Activated T-helper 1 cell treated with anti-CD3 and anti-CD28 coated beads, Interleukin-2, amount 50 U/mL, for 16 hours (primary cell): ENCODE data around the gene PRKAG2.

ENCODE experiments used
- DNase-seq, 2 donors: peaks; one replicate each; pipeline ENCODE4 v3.0.0-alpha.2; 2020; ENCODE audit warnings: low read depth in 1 of 2, low spot score in 1 of 2

PRKAG2 gene

DNA sequence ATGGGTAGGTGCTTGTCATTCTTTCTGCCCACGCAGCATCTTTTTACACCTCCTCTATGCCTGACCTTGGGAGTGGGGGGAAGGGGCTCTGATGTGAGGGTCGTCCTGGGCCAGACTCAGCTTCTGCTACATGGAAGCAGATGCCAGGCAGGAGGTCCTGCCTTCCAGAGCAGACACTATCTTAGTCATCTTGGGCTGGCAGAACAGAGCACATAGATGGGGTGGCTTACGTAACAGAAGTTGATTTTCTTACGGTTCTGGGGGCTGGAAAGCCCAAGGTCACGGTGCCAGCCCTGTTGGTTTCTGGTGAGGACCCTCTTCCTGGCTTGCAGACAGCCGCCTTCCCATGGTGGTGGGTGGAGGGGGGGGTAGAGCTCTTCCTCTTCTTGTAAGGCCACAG, 159.0 kb downstream of the PRKAG2 start:
- no peak for DNase-seq

DNA sequence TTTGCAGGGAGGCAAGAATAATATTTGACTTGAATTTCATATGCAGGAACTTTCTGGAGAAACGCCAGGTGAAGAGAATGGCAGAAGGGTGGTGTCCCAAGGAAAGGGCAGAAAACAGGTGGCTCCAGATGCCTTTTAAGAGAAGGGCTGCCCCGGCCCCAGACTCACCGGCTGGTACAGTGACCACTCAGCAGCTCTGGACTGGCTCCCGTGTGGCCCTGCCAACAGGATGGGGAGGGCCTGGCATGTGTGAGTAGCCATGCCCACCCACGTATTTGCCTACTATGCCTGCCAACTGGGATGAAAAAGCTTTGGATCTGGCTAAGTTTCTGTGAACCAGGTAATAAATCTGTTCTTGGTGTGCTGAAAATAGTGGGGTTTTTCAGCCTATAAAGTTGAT, 159.5 kb downstream of the PRKAG2 start:
- DNase-seq = no peak

DNA sequence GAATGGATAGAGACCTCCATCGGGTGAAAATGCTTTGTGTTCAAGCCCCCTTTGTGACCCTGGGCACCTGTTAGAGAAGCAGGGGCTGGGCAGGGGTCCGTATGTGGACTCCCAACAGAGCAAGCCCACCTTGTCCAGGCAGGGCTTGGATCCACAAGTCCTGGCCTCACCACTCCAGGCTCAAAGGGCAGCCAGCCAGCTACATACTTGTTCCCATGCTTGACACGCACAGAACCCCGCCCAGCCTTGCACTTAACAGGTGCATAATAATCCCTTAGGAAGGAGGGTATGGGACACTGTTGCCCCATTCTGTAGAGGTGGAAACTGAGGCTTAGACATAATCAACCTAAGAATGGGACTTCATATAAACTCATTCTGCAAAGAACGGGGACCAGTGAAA, 160.6 kb downstream of the PRKAG2 start:
- DNase-seq = no peak

DNA sequence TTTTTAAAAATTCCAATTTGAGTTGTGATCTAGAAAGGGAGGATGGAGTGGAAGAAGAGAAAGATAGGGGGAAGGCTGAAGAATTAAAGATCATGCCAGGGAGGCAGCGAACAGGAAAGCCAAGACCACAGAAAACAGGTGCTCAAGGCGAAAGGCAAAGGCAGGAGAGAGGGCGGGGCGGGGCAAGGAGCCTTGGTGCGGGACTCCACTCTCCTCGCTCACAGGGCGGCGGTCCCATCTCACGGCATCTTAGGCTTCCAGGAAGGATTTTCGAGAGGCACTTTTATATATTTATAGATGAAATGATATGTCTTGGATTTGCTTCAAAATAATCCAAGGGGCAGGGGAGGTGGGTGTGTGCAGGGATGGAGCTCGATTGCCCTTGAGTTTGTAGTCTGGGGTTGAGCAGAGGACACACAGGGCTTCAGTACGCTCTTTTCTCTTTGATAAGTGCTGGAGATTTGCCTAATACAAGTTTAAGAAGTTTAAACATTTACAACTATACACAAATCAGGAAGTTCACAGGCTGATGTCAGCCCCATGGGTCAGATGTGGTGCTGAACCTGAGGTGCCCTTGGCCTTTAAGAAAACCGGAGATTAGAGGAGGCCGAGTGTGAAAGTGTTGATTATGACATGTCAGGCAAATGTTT, 161.1 kb downstream of the PRKAG2 start:
- DNase-seq = no peak

DNA sequence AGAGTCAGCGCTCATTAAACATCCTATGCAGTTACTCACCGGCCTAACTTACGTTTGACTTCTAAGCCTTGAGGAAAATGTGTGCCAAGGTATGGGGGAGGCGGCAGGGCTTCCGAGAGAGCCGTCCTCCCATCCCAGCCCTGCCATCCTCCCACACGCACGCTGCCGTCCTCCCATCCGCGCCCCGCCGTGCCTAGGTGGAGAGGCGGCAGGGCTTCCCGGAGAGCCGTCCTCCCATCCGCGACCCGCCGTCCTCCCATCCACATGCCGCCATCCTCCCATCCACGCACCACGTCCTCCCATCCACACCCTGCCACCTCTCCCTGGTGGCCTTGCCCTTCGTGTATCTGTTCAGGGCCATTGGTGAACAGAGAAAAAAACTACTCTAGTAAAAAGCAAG, 162.7 kb downstream of the PRKAG2 start:
- DNase-seq = no peak

DNA sequence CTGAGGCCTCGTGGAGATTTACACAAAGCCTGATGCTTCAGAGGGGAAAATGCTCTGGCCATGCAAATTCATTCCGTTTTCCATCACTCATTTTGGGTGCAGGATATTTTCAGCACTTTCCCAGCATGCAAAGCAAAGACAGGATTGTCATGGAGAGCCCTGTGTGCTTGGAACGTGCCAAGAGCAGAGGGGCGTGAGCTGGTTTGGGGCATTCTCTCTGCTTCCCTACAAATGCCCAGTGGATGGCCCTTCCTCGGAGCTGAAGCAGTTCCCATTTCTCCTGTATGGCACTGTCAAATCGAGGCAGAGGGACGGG, 164.1 kb downstream of the PRKAG2 start:
- DNase-seq = no peak

DNA sequence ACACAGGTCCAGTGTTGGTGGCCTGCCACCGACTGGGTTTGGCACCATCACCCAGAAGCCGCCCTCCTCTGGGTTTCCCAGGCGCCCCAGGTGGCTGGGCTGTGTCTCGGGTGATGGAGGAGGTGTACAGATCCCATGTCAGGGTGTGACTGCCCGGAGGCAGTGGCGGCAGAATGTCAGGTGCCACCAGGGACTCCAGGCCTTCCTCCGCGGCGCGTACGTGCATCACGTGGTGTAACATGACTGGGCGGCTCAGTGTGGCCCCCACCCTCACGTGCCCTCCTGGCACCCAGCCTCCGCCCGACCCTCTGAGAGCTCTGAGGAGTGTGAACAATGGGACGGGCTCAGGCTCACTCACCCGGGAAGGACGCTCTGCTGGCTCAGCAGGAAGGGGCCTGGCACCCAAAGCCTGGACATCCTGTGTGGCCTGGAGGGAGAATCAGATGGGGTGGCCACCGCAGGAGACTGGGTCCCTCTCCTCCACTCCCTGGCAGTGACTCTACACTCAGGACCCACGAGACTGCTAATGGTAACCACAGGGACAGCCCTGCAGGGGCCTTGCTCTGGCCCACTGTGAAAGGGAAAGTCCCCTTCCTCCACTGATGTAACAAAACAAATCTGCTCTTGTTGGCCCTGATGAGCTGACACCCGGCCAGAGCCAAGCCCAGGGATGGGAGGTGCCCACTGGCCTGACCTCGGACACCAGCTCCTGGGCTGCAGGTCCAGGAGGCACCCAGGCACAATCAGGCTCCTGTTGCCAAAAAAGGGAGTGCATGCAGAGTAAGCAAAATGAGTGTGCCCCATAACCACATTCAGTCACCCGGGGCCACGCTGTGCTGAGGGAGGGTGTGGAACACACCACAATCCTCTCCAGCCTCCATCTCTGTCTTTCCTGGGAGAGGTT, 164.8 kb downstream of the PRKAG2 start:
- no peak for DNase-seq

DNA sequence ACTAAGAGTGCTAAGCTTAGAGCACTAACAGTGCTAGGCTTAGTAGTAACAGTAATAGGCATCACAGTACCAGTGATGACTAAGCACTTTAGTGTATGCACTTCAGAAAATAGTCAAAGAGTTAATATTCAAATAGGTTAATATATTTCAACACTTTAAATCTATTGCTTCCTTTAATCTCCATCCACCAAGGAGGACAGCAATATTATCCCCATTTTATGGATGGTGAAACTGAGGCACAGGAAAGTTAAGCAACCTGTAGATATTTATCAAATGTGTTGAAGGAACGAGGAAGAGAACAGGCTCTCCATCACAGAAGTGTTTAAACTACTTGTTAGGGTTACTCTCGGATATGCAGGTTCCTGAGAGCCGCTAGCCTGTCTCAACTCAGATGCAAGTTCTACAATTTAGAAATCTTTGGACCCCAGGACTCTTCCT, 165.5 kb downstream of the PRKAG2 start:
- no peak for DNase-seq

DNA sequence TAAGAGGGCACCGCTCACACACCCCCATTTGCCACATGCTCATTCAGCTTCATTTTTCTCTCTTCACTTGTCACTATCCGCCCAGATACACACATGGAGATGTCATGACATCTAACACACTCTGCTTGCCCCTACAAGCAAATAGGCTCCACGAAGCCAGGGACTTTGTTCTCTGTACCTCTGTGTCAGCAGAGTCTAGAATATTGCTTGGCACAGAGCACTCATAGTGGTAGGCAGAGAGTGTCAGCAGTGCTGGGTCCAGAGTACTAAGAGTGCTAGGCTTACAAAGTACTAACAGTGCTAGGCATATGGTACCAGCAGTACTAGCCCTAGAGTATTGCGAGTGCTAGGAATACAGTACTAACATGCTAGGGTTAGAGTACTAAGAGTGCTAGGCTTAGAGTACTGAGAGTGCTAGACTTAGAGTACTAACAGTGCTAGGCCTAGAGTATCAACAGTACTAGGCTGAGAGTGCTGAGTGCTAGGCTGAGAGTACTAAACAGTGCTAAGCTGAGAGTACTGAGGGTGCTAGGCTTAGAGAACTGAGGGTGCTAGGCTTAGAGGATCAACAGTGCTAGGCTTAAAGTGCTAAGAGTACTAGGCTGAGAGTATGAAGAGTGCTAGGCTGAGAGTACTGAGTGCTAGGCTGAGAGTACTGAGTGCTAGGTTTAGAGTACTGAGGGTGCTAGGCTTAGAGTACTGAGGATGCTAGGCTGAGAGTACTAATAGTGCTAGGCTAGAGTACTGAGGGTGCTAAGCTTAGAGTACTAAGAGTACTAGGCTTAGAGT, 166.1 kb downstream of the PRKAG2 start:
- DNase-seq = no peak

DNA sequence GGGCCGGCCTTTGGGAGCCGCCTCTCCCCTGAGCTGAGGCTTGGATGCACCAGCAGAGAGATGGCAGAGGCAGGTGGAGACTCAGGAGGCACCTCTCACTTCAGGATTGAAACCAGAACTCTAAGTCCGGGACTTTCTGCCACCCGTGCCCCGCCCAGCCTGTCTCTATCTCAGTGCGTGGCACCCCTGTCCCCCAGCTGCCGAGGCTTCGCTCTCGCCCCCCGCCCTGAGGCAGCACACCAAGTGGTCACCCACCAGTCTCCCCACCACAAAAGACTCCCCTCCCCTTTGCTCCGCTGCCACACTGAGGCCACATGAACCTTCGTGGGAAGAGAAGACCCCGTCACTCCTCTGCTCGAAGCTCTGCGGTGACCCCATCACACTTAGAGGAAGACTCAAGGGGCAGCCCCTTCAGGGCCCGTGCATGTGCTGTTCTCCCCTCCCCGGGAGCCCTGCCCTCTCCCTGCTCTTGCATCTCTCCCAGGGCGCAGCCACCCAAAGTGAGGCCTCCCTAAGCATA, 166.7 kb downstream of the PRKAG2 start:
- DNase-seq = no peak

DNA sequence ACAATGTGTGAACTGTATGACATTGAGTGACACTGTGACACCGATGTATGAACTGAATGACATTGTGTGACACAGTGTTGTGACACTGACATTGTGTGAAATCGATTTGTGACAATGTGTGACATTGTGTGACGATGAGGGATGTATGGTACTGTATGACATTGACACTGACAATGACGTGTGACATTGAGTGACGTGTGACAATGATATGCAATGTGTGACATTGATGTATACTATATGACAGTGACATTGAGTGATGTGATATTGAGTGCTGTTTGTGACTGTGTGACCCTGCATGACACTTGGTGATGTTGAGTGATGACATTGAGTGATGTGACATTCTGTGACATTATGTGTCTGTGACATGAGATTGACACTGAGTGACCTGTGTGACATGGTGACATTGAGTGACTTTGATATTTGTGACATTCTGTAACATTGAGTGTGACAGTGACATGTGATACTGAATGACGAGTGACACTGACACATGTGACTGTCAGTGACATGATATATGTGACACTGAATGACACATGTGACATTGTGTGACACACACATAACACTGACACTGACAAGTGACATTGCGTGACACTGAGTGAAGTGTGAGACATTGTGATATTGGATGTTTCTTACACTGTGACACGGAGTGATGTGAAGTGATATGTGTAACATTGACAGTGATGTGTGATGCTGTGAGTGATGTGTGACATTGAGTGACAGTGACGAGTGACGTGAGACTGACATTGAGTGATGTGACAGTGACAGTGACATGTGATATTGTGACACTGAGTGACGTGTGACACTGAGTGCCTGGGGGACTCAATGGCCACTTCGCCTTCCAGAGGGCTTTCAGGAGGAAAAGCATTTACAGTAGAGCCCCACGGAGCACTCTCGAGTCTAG, 167.5 kb downstream of the PRKAG2 start:
- DNase-seq = no peak

DNA sequence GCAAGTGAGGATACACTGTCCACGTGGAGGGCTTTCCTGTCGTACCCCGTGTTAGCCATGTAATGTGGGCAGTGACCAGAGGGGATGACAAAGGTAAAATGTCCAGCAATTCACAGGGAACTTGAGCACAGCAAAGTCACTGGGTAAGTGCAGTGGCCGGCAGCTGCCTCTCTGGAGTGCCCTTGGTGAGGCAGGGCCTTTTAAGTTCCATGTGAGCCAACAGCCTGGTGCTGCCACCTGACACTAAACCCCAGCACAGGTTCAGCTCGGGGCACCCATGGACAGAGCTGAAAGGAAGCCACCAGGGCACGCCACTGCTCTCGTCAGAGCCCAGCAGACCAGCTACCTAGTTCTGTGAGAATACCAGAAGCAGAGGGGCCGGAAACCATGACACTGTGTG, 168.3 kb downstream of the PRKAG2 start:
- DNase-seq = no peak

DNA sequence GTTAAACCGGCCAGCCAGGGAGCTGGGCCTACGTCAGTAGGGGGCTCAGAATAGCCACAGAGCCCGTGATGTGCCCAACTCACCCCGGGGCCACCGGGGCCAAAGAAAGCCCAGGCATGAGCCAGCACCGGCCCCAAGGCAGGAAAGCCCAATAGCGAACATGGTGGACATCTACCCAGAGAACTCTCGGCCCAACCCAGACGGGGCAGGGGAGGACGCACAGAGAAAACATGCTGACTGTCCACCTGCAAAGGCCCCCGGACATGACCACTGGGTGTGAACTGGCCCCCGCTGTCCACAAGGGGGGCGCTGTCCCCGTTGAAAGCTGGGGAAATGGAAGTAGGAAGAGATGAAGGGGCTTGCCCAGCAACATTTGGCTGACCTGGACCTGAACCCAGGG, 169.2 kb downstream of the PRKAG2 start:
- no peak for DNase-seq

DNA sequence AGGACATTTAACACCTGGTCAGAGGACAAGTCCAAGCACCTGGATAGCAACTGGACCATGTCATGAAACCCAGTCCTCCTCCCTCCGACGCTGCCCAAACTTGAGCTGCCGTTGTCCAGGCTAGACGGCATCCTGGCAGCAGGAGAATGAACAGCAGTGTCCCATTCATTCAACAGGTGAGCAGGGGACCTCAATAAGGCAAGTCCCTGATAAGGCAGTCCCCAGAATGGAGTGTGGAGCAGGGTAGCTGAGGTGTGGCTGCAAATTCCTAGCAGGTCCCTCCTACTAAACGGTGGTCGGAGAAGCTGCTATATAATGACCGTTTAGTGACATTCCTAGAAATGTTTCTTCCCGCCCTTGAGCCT, 169.8 kb downstream of the PRKAG2 start:
- no peak for DNase-seq

DNA sequence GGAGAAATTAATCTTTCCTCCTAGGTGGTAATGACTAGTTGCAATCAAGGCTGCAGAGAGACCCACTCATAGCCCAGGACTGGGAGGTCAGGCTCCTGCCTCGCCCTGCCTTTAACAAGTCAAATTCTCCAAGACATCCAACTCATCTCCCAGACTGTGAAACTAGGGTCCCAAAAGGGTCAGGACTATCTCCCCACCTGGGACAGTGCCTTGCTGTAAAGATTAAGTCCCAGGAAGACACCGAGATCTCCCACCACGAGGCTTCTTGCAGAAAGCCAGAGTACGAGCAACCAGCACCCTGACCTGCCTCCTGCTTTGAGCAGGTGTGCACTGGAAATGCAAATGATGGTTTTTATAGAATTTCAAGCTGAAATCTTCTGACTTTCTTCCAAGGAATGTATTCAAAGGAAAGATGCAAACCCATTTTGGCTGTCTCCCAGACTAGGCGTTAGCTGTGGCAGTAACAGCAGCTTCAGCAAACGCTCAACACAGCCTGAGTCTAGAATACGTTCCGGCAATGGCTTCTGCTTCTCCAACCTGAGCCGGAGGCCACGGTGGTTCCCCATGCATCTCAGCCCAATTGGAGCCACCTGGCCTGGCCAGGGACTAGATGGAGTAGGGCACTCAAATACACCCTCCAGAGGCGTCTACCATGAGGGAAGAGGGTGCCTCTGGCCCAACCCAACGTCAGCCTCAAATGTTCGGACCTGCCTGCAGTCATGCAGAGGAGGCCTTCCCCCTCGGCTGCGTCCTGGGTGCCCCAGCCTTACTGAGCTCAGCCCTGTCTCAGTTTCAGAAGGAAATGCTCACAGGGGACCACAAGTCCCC, 170.4 kb downstream of the PRKAG2 start:
- DNase-seq = no peak

DNA sequence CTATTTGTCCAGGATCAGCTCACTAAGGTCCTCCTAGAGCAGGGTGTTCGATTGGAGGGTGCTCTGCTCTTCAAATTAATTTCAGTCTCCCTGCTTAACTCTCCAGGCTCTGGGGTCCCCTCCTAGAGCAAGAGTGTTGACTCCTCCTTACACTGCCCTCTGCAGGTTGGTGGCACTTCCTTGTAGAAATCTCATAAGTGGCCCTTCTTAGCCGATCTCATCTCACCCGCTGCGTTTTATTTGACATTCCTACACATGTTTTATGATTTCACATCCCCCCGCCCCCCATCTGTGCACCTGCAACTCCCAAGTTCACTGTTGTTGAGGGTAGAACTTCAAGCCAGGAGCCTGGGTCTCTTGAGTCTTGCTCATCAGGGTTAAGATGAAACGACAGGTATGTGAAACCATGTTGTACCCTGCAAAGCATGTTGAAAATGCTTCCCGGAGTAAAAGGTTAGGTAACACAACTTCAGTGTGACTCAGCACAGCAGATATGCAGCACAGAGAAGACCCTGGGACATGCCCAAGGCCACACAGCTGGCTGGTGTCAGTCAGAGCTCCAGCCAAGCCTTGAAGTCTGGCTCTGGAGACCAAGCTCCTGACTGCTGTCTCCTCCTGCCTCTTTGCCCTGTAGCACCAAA, 171.2 kb downstream of the PRKAG2 start:
- DNase-seq = no peak

DNA sequence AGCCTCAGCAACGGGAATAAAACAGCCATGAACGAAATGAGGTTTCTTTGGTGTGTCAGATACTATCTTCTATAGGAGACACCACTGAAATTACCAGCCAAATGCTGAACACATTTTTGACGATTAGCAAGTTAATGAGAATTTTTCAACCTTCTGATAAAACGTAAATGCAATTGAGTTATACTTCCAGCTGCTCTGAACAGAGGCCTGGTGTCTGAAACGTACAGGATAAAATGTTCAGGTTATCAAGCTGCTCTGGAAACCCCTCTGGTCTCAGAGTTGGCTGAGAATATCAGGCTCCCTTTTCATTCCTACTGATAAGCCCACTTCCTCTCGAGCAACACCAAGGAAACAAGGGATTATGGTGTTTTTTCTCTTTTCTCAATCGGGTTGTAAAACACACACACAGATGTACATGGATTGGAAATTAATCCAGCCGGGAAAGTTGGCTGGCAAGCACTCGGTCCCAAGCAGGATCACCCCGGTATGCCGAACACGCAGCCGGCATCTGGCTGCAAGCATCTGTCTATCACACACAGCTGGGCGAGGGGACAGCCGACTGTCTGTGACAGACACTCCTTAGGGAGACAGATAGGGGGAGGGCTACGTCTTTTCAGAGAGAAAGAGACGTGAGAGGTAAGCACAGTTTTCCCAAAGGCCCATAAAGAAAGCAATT, 171.8 kb downstream of the PRKAG2 start:
- DNase-seq = no peak

DNA sequence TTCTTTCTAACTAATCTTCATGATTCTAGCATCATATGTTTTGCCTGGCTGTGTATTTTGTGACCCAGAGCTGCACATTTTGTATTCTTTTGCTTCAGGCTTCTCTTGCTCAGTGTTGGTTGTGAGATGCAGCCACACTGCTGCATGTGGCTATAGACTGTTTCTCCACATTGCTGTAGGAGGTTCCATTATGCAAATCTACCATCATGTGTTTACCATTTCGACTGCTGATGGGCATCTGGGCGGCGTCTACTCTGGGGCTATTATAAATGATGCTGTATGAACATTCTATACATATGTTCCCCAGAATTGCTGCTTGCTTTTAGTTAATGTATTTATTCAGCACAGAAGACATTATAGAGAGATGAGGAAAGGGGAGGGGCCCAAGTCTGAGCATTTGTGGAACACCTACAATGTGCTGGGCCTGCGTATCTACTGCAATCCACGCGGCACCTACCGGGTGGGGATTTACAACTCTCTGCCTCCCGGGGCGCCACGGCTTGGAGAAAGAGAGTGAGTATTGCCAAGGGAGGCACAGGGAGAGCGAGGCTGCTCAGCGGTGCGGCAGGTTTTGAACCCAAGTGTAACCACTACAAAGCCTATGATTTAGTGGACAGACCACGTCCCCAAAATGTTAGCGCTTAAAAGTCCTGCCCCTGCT, 172.5 kb downstream of the PRKAG2 start:
- no peak for DNase-seq
